GM19238 (cell line): ENCODE data around the gene C11orf97.
"Not testable (repeated sequence)": the region's sequence is repeated elsewhere in the genome, so short reads cannot be mapped to it uniquely, and the experiment has no call there.

Source experiments
- DNase-seq: peaks from one replicate; pipeline ENCODE4 v3.0.0; 2011; ENCODE audit warnings: low spot score; ENCODE audit not compliant: insufficient read length

The C11orf97 gene

DNA sequence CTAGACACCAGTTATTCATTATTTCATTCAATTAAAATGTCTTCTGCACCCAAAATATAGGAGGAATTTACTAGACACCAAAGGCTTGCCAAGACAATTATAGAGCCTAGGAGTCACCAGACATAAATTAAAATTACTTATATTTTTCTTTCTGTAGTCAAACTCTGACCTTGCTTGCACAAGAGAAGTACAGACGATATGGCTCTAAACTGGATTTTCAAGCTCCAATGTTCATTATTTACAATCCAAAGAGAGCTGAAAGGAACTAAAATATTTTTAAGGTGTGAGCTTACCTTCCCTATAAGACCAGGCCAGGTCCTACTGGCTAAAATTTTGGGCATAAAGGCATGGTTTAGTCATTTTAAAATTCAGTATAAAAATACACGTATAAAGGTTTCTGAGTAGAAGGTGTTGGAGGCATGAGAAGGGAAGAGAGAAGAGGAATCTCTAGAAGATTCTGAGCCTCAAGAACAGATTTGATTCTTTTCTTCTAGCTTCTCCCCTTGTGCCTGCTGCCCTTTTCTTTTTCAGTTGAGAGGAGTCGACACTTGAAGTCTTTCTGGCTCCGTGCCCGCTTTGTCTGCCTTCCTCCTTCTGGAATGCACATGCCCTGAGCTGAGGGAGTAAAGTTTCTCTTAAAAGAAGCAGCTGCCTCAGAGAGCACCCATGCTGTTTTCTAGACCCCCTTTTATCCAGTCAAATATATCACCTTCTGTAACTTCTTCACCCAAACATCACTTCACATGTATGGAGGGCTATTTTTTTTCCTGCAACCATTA, 13.5 kb downstream of the C11orf97 start:
- DNase-seq: no peak

DNA sequence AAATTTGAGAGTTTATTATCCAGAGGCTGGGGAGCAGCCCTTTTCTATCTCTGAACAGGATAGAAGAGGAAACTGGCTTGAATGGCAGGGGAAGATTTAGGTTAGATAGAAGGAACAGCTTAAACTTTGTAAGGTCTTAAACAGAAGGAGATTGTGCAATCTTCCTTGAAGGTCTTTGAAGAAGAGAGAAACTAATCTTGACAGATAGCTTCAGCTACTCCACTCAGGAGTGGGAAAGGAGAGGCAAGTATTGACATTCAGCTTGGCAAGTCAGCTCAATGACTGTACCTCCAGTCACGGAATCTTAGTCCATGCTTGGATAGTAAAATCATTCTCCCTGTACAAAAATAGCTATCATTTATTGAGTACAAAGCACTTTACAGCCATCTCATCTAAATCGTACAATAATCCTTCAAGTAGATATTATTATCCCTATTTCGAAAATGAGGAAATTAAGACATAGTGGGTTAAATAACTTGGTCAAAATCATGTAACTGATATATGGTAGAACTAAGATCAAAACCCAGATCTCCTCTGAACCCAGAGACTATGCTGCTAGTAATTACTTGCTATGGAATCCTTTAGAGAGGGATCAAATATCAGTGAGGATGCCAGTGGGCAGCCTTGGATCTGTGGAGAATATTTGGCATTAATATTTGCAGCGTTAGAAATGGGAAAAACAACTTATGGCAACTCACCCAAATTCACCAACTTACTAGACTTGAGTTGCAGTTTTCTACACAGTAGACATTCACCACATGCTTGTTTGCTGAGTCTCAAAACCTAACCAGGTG, 14.6 kb downstream of the C11orf97 start:
- DNase-seq: no peak

DNA sequence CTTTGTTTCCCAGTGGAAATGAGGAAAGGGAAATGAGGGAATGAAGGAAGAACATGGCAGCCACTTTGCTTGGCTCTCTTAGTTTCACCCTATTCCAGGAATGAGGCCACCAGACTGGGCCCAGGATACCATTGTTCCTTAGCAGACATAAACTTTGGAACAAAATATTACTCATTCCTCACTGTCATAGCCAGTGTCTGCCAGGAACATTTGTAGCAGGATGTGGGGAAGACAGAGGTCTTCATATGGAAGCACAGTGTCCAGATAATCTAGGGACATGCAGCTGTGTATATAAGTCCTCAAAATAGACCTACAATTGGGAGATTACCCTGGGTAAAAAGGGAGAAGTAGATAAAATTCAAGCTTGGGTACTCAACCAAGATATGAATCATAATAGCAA, 16.3 kb downstream of the C11orf97 start:
- DNase-seq: no peak

DNA sequence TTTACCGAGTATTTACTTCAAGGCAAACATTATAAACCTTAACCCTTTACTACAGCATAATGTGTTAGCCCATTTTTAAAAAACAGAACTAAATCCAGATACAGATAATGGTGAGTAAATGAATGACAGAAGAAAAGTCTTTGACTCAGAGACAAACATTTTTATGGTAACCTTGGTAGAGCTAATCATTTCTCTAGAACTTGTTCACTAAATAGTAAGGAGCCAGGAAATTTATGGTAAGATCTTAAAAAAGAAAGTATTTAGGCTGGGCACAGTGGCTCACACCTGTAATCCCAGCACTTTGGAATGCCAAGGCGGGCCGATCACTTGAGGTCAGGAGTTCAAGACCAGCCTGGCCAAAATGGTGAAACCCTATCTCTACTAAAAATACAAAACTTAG, 19.9 kb downstream of the C11orf97 start:
- no peak for DNase-seq

DNA sequence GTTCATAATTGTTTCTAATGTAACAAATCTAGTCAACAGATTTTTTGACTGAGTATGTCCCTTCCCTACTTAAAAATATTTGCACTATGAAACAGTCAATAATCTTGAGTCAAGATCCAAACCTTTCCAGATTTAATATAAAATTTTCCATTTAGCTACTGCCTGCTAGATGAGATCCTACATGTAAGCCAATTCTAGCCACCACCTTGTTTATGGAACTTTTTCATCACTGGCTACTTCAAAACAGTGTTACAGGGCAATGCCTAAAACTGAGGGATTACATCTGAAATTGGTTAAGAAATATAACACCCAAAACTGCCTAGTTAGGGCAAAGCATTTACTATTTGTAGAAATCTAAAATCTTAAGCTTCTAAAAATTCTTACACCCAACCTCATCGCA, 20.9 kb downstream of the C11orf97 start:
- DNase-seq: no peak

DNA sequence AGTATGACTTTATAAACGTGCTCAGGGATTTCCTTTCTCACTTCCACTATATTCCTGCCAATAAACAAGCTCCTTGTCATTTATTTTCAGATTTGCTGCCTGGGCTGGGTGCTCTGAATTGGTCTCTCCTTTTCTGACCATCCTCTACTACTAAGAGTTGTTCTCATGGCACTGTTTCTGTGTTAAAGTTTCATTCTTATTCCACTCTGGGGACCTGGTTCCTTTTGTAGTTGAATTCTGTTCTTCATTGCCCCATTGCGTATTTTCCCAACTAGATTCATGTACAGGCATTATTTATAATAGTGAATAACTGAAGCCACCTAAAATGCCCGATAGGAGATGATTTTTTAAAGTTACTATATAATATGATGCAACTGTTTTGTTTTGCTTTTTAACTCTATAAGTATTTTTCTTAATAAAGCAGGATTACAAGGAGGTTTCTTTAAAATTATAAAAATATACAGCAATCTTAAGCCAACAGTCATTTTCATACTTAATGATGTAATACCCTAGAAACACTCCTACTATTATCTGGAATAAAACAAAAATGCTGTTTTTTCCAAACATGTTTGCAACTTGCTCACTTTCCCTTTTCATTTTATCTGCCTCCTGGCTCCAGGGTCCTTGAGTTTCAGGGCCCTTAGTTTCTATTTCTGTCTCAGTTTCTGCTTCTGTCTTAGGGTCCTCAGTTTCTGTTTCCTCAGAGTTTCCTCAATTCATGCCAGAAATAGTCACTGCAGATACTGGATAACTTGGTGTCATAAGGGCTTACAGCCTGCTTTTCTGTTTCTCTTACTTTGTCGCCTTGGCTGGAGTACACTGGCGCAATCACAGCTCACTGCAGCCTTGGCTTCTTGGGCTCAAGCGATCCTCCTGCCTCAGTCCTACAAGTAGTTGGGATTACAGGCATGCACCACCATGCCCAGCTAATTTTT, 21.7 kb downstream of the C11orf97 start:
- DNase-seq: no peak

DNA sequence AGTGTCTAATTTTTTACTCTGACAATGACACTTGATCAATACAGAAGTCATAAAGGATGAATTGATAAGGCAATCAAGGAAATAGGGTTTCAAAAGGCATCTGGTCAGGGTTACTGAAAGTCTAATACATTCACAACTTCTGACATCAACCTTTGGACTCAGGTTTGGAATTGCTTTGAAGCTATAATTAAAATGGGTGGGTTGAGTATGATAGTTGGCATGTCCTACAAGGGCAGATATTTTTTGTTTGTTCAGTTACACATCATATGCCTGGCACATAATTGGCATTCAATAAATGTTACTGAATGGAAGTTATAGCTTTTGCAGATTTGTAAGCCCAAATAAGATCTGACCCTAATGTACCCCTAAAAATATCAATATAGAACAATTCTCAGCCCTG, 24.1 kb downstream of the C11orf97 start:
- no peak for DNase-seq

DNA sequence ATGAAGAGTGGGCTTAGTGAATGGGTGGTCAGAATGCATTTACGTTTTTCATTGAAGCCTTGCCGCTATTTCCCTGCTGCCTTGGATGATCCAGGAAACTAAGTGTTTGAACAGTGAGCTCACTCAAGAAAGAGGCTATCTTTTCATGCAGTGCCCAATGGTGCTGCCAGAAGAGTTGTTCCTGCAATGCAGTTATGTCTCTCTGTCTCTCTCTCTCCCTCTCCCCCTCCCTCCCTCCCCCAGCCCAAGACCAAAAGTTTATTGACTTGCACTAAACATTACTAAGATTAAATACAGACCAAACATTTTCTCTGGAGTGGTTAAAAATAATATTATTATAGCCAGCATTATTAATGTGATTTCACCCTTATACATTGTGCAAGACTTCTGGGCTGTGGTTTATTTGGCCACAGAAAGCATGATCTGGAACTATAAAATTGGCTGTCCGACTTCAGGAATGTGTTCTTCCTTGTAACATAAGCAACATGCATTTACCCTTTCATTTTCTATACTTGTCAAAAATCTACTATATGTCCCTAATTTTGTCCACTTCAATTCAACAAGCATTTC, 24.9 kb downstream of the C11orf97 start:
- DNase-seq: no peak

DNA sequence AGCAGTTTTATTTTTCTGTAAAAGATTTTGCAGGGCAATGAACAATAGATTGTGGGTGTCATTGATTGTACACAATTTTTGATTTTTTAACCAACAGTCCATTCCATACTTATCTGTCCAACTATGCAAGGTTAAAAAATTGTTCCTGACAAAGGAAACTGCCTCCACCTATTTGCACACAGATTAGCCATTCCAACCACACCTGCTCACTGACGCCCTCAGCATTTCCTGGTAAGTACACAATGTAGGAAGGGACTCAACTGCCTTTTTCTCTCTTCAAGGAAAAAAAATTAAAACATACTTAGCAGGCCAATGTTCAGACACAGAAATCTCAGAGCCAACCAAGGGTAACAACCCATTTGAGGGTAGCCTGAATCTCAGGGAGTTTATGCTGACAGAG, 27.2 kb downstream of the C11orf97 start:
- DNase-seq: no peak

DNA sequence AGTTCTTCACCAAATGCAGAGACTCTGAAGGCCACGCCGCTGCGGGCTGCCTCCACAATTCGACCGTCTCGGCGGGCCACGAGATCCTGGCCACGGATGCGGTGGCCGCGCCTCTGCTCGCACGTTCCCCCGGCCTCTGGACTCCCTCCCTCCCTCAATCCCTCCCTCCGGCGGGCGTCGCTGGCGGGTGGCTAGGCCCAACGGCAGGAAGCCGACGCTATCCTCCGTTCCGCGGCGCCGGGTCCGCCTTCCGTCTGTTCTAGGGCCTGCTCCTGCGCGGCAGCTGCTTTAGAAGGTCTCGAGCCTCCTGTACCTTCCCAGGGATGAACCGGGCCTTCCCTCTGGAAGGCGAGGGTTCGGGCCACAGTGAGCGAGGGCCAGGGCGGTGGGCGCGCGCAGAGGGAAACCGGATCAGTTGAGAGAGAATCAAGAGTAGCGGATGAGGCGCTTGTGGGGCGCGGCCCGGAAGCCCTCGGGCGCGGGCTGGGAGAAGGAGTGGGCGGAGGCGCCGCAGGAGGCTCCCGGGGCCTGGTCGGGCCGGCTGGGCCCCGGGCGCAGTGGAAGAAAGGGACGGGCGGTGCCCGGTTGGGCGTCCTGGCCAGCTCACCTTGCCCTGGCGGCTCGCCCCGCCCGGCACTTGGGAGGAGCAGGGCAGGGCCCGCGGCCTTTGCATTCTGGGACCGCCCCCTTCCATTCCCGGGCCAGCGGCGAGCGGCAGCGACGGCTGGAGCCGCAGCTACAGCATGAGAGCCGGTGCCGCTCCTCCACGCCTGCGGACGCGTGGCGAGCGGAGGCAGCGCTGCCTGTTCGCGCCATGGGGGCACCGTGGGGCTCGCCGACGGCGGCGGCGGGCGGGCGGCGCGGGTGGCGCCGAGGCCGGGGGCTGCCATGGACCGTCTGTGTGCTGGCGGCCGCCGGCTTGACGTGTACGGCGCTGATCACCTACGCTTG, 31.7 kb downstream of the C11orf97 start, which contains the start of gene FUT4:
TSS of gene FUT4 (plus strand) at position 227 of the 951 bp plus-strand sequence. CDS start at position 440, 213 bp downstream.
- DNase-seq: peak; percentile 72

DNA sequence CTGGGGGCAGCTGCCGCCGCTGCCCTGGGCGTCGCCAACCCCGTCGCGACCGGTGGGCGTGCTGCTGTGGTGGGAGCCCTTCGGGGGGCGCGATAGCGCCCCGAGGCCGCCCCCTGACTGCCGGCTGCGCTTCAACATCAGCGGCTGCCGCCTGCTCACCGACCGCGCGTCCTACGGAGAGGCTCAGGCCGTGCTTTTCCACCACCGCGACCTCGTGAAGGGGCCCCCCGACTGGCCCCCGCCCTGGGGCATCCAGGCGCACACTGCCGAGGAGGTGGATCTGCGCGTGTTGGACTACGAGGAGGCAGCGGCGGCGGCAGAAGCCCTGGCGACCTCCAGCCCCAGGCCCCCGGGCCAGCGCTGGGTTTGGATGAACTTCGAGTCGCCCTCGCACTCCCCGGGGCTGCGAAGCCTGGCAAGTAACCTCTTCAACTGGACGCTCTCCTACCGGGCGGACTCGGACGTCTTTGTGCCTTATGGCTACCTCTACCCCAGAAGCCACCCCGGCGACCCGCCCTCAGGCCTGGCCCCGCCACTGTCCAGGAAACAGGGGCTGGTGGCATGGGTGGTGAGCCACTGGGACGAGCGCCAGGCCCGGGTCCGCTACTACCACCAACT, 32.5 kb downstream of the C11orf97 start:
- no peak for DNase-seq

DNA sequence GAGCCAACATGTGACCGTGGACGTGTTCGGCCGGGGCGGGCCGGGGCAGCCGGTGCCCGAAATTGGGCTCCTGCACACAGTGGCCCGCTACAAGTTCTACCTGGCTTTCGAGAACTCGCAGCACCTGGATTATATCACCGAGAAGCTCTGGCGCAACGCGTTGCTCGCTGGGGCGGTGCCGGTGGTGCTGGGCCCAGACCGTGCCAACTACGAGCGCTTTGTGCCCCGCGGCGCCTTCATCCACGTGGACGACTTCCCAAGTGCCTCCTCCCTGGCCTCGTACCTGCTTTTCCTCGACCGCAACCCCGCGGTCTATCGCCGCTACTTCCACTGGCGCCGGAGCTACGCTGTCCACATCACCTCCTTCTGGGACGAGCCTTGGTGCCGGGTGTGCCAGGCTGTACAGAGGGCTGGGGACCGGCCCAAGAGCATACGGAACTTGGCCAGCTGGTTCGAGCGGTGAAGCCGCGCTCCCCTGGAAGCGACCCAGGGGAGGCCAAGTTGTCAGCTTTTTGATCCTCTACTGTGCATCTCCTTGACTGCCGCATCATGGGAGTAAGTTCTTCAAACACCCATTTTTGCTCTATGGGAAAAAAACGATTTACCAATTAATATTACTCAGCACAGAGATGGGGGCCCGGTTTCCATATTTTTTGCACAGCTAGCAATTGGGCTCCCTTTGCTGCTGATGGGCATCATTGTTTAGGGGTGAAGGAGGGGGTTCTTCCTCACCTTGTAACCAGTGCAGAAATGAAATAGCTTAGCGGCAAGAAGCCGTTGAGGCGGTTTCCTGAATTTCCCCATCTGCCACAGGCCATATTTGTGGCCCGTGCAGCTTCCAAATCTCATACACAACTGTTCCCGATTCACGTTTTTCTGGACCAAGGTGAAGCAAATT, 33.3 kb downstream of the C11orf97 start:
- DNase-seq: no peak

DNA sequence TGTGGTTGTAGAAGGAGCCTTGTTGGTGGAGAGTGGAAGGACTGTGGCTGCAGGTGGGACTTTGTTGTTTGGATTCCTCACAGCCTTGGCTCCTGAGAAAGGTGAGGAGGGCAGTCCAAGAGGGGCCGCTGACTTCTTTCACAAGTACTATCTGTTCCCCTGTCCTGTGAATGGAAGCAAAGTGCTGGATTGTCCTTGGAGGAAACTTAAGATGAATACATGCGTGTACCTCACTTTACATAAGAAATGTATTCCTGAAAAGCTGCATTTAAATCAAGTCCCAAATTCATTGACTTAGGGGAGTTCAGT, 33.9 kb downstream of the C11orf97 start:
- no peak for DNase-seq

DNA sequence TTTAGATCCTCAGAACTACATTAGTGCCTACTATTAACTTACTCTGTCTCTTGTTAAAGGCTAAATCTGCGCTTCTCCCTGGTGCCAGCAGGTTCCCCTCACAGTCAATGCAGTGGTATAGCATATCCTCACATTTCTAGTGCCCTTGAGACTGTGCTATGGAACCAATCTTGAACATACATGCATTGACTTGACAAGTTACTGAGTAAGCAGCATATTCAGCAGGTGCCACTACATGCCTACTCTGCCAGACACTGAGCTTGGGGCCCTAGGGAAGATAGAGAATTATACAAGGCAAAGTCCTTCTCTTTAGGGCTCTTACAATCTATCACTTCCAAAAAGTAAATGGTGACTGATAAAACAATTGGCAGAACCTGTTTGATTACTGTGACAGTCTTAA, 34.6 kb downstream of the C11orf97 start:
- no peak for DNase-seq

DNA sequence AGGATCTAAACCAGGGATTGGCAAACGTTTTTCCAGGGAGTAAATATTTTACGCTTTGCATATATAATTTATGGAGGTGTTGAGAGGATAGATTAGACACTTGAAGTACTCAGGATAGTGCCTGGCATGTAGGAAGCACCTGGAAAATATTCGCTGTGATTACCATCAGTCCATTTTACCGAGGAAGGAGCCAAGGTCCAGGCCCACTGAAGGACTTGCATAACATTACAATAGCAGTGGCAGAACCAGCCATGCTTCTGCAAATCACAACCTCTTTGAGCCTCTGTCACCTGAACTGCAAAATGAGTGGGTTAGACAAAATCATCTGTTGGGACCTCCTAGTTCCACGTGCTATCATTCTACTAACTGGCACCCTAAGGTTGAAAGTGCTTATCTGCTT, 36.9 kb downstream of the C11orf97 start:
- DNase-seq: no peak

DNA sequence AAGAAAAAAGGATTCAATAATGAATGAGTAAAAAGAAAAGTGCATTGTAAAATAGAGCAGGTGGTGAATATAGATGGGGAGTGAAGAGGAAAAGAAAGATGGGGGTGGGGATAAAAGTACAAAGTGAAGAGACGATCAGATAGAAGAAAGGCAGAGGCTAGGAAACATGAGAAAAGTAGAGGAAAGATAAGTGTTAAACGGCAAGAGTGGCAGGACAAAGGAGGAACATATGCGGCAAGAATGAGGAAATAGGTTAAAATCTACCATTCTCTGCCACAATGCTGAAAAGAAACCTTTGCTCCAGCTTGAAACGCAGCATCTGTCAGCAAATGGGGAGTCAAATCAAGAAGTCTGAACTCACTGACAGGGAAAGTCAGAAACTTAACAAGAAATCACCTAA, 38.3 kb downstream of the C11orf97 start:
- no peak for DNase-seq

DNA sequence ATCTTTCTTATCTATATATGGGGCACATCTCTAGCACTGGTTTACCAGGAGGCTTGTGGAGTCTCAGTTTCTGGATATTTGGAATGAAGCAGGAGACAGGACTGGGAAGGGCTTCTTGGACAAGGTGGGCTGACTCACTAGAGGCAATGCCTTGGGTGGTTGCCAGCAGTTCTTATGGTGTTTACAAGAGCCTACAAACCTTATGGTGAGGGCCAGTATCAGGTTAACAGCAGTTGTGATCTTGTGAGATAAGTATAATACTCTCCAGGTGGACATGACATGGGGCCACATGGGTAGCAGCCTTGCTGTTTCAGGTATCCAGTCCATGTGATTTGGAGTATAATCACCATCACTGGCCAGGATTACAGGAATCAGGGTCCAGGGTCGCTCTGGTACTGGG, 41.7 kb downstream of the C11orf97 start:
- DNase-seq: no peak

DNA sequence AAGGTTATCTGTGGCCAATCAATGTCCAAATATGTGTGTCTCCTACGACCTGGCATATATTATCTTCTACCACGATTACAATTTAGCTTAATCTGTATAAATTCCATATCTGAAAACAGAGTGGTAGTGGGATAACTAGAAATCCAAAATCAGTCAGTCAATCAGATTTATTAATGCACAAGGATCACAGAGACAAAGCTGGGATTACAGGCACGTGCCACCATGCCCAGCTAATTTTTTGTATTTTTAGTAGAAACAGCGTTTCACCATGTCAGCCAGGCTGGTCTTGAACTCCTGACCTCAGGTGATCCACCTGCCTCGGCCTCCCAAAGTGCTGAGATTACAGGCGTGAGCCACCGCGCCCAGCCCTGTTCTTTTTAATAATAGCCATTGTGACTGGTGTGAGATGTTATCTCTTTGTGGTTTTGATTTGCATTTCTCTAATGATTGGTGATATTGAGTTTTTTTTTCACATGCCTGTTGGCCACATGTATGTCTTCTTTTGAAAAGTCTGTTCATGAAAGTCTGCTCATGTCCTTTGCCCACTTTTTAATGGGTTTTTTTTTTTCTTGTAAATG, 43.6 kb downstream of the C11orf97 start:
- not testable (repeated sequence) for DNase-seq
